PC-3 (cell line): ENCODE results near the gene EFNA5.

ENCODE experiments used
- CTCF ChIP-seq: fragments of 300-600 bp; sonication (generic); conservative IDR thresholded peaks from 2 replicates; pipeline ENCODE4 v1.5.1; 2017; ENCODE audit warnings: antibody characterized with exemption, low read depth, mild to moderate bottlenecking, low read length
- EZH2 ChIP-seq: fragments of 300-600 bp; sonication (generic); IDR thresholded peaks from one replicate; pipeline ENCODE4 v1.6.1; 2017; ENCODE audit warnings: antibody characterized with exemption, mild to moderate bottlenecking, low read length; ENCODE audit not compliant: unreplicated experiment

- TF ChIP-seq CTCF = no peak
- TF ChIP-seq EZH2 = no peak
These were observed 318.2 kb downstream of the EFNA5 start for GRCh38 chr5:107352576-107352975.
